Measurements from ENCODE around the gene ZBED3. TPM values are rescaled to one million over a fixed set of nuclear protein-coding genes. Genes with fewer than 3 reads are reported as not detected.
"Not testable (repeated sequence)": the region's sequence is repeated elsewhere in the genome, so short reads cannot be mapped to it uniquely, and the experiment has no call there.

ZBED3 gene
- total RNA-seq, 1 donor from 2014 or later, result 6.5 TPM

- intact Hi-C loops (cut with DNase I), result no loop called here
- no peak for ATAC-seq
- DNase-seq (ENCODE audit: missing footprints), result no peak
Observed at GRCh38 chr5:77082280-77082679, 4.8 kb downstream of the ZBED3 start.

GRCh38 chr5:77080905-77081304, 6.2 kb downstream of the ZBED3 start:
- DNase-seq (ENCODE audit: missing footprints) (no peak), ATAC-seq (no peak)
- intact Hi-C loops (cut with DNase I), result no loop called here

- DNase-seq (ENCODE audit: missing footprints); intact Hi-C loops (cut with DNase I); ATAC-seq: not testable (repeated sequence)
Observed at GRCh38 chr5:77080479-77080878, 6.6 kb downstream of the ZBED3 start.

- intact Hi-C loops (cut with DNase I), result no loop called here
- ATAC-seq (no peak), DNase-seq (ENCODE audit: missing footprints) (no peak)
Observed at GRCh38 chr5:77077829-77078176, 9.3 kb downstream of the ZBED3 start.

- ATAC-seq (peak; percentile 88), DNase-seq (ENCODE audit: missing footprints) (peak; percentile 91)
- intact Hi-C loops (cut with DNase I), result no loop called here
Observed at GRCh38 chr5:77076961-77077828, 9.9 kb downstream of the ZBED3 start.

GRCh38 chr5:77074745-77075144, 12.3 kb downstream of the ZBED3 start:
- intact Hi-C loops (cut with DNase I), result no loop called here
- ATAC-seq, result no peak
- DNase-seq (ENCODE audit: missing footprints), result no peak

- ATAC-seq, result no peak
- no peak for DNase-seq (ENCODE audit: missing footprints)
- intact Hi-C loops (cut with DNase I), result no loop called here
Observed at GRCh38 chr5:77073667-77074066, 13.4 kb downstream of the ZBED3 start.

- DNase-seq (ENCODE audit: missing footprints), result no peak
- intact Hi-C loops (cut with DNase I), result no loop called here
- ATAC-seq, result peak; percentile 59
Observed at GRCh38 chr5:77066823-77067442, 20.2 kb downstream of the ZBED3 start.

GRCh38 chr5:77066184-77066583, 20.9 kb downstream of the ZBED3 start:
- intact Hi-C loops (cut with DNase I), result no loop called here
- ATAC-seq, result no peak
- no peak for DNase-seq (ENCODE audit: missing footprints)

GRCh38 chr5:77065256-77065655, 21.8 kb downstream of the ZBED3 start:
- intact Hi-C loops (cut with DNase I), result no loop called here
- DNase-seq (ENCODE audit: missing footprints), result no peak
- no peak for ATAC-seq

- intact Hi-C loops (cut with DNase I), result no loop called here
- no peak for ATAC-seq
- no peak for DNase-seq (ENCODE audit: missing footprints)
Observed at GRCh38 chr5:77064040-77064439, 23.0 kb downstream of the ZBED3 start.

- ATAC-seq, result no peak
- intact Hi-C loops (cut with DNase I), result no loop called here
- no peak for DNase-seq (ENCODE audit: missing footprints)
Observed at GRCh38 chr5:77046416-77047073, 40.5 kb downstream of the ZBED3 start.

- no peak for ATAC-seq
Observed at GRCh38 chr5:77035950-77036349, 51.1 kb downstream of the ZBED3 start.

GRCh38 chr5:77033338-77033737, 53.7 kb downstream of the ZBED3 start:
- intact Hi-C loops (cut with DNase I), result loop anchor here (5.0 kb wide), 1 partner anchor 166 kb away; no protein-coding TSS in a partner anchor
- ATAC-seq (no peak), DNase-seq (ENCODE audit: missing footprints) (no peak)

More at GRCh38 chr5:77035950-77036349, 51.1 kb downstream of the ZBED3 start:
- no peak for DNase-seq (ENCODE audit: missing footprints)
- intact Hi-C loops (cut with DNase I), result no loop called here

- DNase-seq (ENCODE audit: missing footprints) (no peak), ATAC-seq (no peak)
- intact Hi-C loops (cut with DNase I), result loop anchor here (5.0 kb wide), 1 partner anchor 165 kb away; no protein-coding TSS in a partner anchor
Observed at GRCh38 chr5:77032635-77033034, 54.5 kb downstream of the ZBED3 start.

- no peak for ATAC-seq
Observed at GRCh38 chr5:77031891-77032290, 55.2 kb downstream of the ZBED3 start.

GRCh38 chr5:77030097-77031071, 56.7 kb downstream of the ZBED3 start, which contains the start of gene AGGF1:
AGGF1 (plus strand) TSS chr5:77030404; CDS start chr5:77030767, 363 bp downstream.
- DNase-seq (ENCODE audit: missing footprints), result peak; percentile 96
- intact Hi-C loops (cut with DNase I), result loop anchor here (5.0 kb wide), 1 partner anchor 163 kb away; no protein-coding TSS in a partner anchor
- ATAC-seq, result peak; percentile 100

More at GRCh38 chr5:77031891-77032290, 55.2 kb downstream of the ZBED3 start:
- DNase-seq (ENCODE audit: missing footprints), result no peak
- intact Hi-C loops (cut with DNase I), result loop anchor here (5.0 kb wide), 1 partner anchor 165 kb away; no protein-coding TSS in a partner anchor

- ATAC-seq, result no peak
Observed at GRCh38 chr5:77029376-77029885, 57.7 kb downstream of the ZBED3 start.

More at GRCh38 chr5:77029376-77029885, 57.7 kb downstream of the ZBED3 start:
- intact Hi-C loops (cut with DNase I), result no loop called here
- DNase-seq (ENCODE audit: missing footprints), result no peak

All from Right ventricle myocardium inferior (tissue), 1 donor.